Cardiac fibroblast (primary cell): ENCODE results near the gene RREB1.
"Not testable (repeated sequence)": the region's sequence is repeated elsewhere in the genome, so short reads cannot be mapped to it uniquely, and the experiment has no call there.

Source experiments
- DNase-seq, 2 donors: peaks; one replicate each; pipeline versions ENCODE4 v3.0.0 to v3.0.0-alpha.2; 2010; ENCODE audit warnings: low read depth in 2 of 2
- H3K4me3 ChIP-seq, 2 donors: replicated peaks in 1 of 2; 1 replicate in 1 of 2; 2 replicates in 1 of 2; pipeline ENCODE4 v1.5.1; 2011; ENCODE audit warnings: low read depth in 2 of 2, low read length in 2 of 2, mild to moderate bottlenecking in 2 of 2, moderate library complexity in 1 of 2
- TF ChIP-seq, protein P1 (sequence below): IDR thresholded peaks from one replicate; pipeline ENCODE4 v1.5.1; 2011; ENCODE audit warnings: low read depth, mild to moderate bottlenecking, low read length, inconsistent platforms

RREB1 gene

DNA sequence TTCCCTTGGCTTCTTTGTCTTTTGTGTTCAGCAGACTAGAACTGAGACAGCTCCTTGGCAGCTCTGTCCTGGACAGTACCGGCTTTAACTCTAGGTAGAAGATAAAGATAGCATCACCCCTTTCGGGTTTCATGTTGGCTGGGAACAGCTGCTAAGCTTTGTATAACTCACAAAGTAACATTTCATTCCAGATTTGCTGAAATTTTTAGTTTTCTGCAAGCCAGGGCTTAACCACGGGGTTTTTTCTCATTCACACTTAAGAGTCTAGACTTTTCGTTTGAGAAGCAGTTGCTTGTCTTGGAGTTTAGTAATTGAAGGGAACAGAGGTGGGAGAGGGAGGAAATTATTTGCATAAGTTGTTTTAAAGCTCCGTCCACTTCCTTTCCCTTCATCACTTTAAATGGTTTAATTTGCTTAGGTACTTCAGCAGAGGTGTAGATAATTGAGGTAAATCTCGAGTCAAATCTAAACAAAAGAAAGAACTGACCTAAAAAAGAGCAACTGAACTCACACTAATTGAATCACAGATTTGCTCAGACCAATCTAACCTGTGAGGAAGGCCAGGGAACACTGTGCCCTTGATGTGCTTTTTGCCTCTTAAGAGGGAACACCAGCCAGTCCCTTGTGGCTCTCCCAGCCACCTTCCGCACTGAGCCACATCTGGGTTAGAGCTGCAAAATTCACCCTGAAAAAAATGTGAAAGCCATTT, 48.3 kb downstream of the RREB1 start:
- TF ChIP-seq, protein P1, sequence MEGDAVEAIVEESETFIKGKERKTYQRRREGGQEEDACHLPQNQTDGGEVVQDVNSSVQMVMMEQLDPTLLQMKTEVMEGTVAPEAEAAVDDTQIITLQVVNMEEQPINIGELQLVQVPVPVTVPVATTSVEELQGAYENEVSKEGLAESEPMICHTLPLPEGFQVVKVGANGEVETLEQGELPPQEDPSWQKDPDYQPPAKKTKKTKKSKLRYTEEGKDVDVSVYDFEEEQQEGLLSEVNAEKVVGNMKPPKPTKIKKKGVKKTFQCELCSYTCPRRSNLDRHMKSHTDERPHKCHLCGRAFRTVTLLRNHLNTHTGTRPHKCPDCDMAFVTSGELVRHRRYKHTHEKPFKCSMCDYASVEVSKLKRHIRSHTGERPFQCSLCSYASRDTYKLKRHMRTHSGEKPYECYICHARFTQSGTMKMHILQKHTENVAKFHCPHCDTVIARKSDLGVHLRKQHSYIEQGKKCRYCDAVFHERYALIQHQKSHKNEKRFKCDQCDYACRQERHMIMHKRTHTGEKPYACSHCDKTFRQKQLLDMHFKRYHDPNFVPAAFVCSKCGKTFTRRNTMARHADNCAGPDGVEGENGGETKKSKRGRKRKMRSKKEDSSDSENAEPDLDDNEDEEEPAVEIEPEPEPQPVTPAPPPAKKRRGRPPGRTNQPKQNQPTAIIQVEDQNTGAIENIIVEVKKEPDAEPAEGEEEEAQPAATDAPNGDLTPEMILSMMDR: no peak
- DNase-seq: no peak
- no peak overlapping the region for H3K4me3 ChIP-seq

DNA sequence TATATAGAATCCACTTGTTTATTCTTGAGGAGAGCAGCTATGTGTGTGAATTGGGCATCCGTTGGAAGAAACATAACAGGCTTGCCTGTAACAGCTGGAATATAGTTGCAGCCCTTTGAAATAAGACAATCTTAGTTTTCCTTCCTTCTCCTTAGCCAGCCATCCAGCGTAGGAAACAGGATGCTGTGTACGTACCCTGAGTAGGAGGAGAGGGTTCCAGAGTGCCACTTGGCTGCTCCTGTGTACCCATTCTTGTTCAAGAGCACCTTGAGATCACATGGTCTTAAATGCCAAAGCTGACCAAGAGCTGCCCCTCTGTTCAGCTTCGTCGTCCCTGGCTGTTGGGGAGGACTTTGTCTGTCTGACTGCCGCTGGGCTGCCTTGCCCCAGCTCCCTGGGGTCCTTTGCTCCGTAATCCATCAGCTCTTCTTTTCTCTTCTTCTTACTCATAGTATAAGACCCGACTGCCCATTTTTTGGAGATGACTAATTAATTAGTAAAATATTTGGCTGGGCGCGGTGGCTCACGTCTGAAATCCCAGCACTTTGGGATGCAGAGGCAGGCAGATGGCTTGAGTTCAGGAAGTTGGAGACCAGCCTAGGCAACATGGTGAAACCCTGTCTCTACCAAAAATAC, 49.0 kb downstream of the RREB1 start:
- H3K4me3 ChIP-seq: peak overlapping the region in 1 of 2 donors; percentile 8
- peak; percentile 68 to 88 for DNase-seq
- TF ChIP-seq, protein P1: no peak

DNA sequence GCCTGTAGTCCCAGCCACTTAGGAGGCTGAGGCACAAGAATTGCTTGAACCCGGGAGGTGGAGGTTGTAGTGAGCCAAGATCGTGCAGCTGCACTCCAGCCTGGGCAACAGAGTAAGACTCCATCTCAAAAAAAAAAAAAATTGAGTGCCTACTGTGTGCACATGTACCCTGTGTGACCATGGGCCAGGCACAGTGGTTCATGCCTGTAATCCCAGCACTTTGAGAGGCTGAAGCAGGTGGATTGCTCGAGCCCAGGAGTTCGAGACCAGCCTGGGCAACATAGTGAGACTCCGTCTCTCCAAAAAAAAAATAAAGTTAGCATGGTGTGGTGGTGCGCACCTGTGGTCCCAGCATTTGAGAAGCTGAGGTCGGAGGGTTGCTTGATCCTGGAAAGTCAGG, 49.5 kb downstream of the RREB1 start:
- not testable (repeated sequence) for H3K4me3 ChIP-seq, DNase-seq

DNA sequence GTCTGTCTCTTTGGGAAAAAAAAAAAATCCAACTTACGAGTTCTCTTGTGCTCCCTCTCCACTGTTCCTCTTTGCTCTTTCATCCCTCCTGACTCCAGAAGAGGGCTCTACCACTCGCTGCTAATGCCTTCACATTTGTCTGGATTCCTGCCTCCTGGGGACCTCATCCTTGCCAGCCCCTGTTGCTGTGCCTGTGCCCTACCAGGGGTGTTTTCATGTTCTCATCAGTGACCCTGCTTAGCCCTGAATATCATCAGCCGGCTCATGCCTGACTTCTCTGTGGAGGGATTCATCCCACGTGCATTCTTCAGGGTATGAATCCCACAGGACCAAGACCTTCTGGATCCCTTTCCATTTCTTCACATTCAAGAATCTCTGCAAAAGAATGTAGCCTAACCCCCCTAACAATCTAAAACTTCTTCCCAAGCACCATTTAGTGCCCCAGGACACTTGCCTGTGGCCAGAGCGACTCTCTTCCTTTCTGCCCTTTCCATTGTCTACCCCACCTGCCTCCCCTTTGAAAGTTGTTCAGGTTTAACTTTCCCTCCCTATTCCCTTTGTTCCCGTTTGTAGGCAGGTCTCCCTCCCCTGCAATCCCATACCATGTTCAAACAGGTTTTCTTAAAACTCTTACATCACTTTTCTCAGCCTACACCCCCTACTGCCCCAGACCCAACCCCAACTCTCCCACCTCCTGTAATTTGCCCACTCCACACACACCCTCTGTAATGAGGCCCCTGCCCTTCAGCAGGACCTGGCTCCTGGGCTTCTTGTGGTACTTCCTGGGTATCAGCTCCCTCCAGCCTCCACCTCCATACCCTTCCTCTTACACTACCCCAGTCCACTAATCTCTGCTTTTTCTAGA, 50.2 kb downstream of the RREB1 start:
- H3K4me3 ChIP-seq: no peak overlapping the region
- DNase-seq: no peak
- TF ChIP-seq, protein P1: no peak

DNA sequence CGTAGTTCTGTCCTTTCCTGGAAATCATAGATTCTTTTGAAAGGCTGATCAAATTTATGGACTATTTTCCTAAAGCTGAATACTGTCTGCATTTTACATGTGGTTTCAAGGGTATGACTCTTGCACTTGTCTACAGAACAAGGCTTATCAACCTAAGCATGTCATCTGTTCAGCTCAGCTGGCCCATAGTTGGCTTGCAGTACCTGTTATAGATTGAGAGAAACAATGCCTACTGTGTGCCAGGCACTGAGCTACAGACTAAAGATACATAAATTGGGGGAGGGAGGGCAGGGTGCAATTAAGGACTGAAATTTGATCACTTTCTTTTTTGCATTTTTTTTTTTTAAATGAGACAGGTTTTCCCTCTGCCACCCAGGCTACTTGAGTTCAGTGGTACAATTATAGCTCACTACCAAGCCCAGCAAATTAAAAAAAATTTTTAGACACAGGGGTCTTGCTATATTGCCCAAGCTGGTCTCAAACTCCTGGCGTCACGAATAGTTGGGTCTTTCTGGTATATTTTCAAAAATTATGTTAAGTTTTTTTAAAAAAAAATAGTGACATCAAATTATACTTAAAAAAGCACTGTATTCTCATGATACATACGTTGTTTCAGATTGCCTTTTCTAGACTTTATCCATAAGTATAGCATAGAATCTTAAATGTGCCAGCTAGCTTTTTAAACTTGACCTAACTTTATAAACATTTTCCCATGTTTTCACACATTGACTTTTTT, 52.2 kb downstream of the RREB1 start:
- TF ChIP-seq, protein P1: no peak
- DNase-seq: no peak
- H3K4me3 ChIP-seq: no peak overlapping the region

DNA sequence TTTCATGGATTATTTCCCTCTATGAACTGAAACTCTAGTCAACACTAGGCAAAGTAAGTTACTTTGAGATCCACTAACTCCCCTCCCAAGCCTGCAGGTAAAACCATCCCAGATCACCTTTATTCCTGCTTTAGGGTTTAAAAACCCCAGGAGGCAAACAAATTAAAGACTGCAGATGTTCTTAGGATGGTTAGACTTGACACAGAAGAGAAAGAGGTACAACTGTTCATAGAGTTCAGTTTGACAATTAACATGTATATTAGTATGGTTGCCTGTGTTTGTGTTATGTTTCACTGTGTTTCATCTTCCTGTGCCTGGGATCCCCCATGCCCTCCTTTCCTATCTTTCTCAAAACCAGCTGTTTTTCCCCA, 53.5 kb downstream of the RREB1 start:
- DNase-seq: no peak
- TF ChIP-seq, protein P1: no peak
- no peak overlapping the region for H3K4me3 ChIP-seq

DNA sequence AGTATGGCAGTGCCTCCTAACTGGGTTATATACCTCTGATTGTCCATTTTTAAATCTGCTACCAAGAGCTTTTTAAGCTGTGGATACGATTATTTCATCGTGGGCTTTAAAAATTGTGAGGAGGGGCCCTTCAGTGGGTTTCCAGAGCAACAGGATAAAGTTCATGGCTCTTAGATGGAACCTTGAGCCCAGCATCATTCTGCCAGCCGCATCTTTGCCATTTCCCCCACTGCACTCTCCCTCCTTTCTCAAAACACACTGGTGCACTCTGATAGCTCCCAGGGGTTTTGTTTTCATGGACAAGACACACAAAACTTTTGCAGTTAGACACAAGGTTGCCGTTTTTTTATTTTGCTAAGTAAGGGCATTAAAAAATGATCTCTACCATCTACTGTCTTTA, 54.1 kb downstream of the RREB1 start:
- H3K4me3 ChIP-seq: no peak overlapping the region
- TF ChIP-seq, protein P1: no peak
- DNase-seq: no peak
